Measurements from ENCODE around the gene ARHGEF4.

ARHGEF4 gene

GRCh38 chr2:130996691-130997090, 160.0 kb downstream of the ARHGEF4 start:
- CTCF ChIA-PET = no interaction called here
- TF ChIP-seq LEF1 (IDR thresholded peaks at IDR 0.05; ENCODE audit: borderline replicate concordance) = no peak
- TF ChIP-seq FOXM1 (IDR thresholded peaks at IDR 0.05; ENCODE audit: borderline replicate concordance) = no peak
- no peak for TF ChIP-seq FOXA1 (IDR thresholded peaks at IDR 0.05)
- no peak for TF ChIP-seq FOXK2 (IDR thresholded peaks at IDR 0.05)
- no peak for TF ChIP-seq ARNT (IDR thresholded peaks at IDR 0.05)
- TF ChIP-seq PKNOX1 (IDR thresholded peaks at IDR 0.05) = no peak
- no peak for TF ChIP-seq SUZ12 (IDR thresholded peaks at IDR 0.05)
- no peak for TF ChIP-seq ELF4 (IDR thresholded peaks at IDR 0.05)
- no peak for TF ChIP-seq BHLHE40 (IDR thresholded peaks at IDR 0.05; ENCODE audit: borderline replicate concordance)
- TF ChIP-seq L3MBTL2 (conservative IDR thresholded peaks at IDR 0.05) = no peak
- no peak for TF ChIP-seq HDGF (IDR thresholded peaks at IDR 0.05; ENCODE audit: borderline replicate concordance)
- POLR2A ChIA-PET = no interaction called here
- DNase-seq (ENCODE audit: extremely low spot score) = no peak

GRCh38 chr2:130997198-130997597, 160.5 kb downstream of the ARHGEF4 start:
- TF ChIP-seq PKNOX1 (IDR thresholded peaks at IDR 0.05) (no peak), FOXM1 (IDR thresholded peaks at IDR 0.05; ENCODE audit: borderline replicate concordance) (no peak)
- ChIA-PET CTCF (no interaction called here), POLR2A (no interaction called here)
- DNase-seq (ENCODE audit: extremely low spot score) = no peak

- ChIA-PET CTCF (interaction anchor here (0.8 to 1.2 kb wide), 2 partner anchors 13 to 36 kb away, joined by 3 read pairs; no protein-coding TSS in a partner anchor), POLR2A (no interaction called here)
- TF ChIP-seq SP1 (IDR thresholded peaks at IDR 0.05) (no peak), FOXM1 (IDR thresholded peaks at IDR 0.05; ENCODE audit: borderline replicate concordance) (no peak), ZNF384 (IDR thresholded peaks at IDR 0.05) (no peak), L3MBTL2 (conservative IDR thresholded peaks at IDR 0.05) (no peak), FOXK2 (IDR thresholded peaks at IDR 0.05) (no peak), CTBP1 (IDR thresholded peaks at IDR 0.05; ENCODE audit: borderline replicate concordance) (no peak), NFRKB (IDR thresholded peaks at IDR 0.05) (no peak), LEF1 (IDR thresholded peaks at IDR 0.05; ENCODE audit: borderline replicate concordance) (no peak), PKNOX1 (IDR thresholded peaks at IDR 0.05) (no peak), TARDBP (IDR thresholded peaks at IDR 0.05) (no peak), ELF4 (IDR thresholded peaks at IDR 0.05) (no peak), ARNT (IDR thresholded peaks at IDR 0.05) (no peak), FOXA1 (IDR thresholded peaks at IDR 0.05) (no peak), SUZ12 (IDR thresholded peaks at IDR 0.05) (no peak), HDGF (IDR thresholded peaks at IDR 0.05; ENCODE audit: borderline replicate concordance) (no peak)
- no peak for DNase-seq (ENCODE audit: extremely low spot score)
Measured at GRCh38 chr2:130998561-130998960, 161.8 kb downstream of the ARHGEF4 start.

- TF ChIP-seq FOXK2 (IDR thresholded peaks at IDR 0.05) (no peak), FOXM1 (IDR thresholded peaks at IDR 0.05; ENCODE audit: borderline replicate concordance) (no peak), PKNOX1 (IDR thresholded peaks at IDR 0.05) (no peak), CTBP1 (IDR thresholded peaks at IDR 0.05; ENCODE audit: borderline replicate concordance) (no peak), NFRKB (IDR thresholded peaks at IDR 0.05) (no peak), L3MBTL2 (conservative IDR thresholded peaks at IDR 0.05) (no peak), SP1 (IDR thresholded peaks at IDR 0.05) (no peak), SUZ12 (IDR thresholded peaks at IDR 0.05) (no peak), TARDBP (IDR thresholded peaks at IDR 0.05) (no peak), ZNF384 (IDR thresholded peaks at IDR 0.05) (no peak), LEF1 (IDR thresholded peaks at IDR 0.05; ENCODE audit: borderline replicate concordance) (no peak), ARNT (IDR thresholded peaks at IDR 0.05) (no peak), ELF4 (IDR thresholded peaks at IDR 0.05) (no peak), HDGF (IDR thresholded peaks at IDR 0.05; ENCODE audit: borderline replicate concordance) (no peak), FOXA1 (IDR thresholded peaks at IDR 0.05) (no peak)
- ChIA-PET CTCF (interaction anchor here (1.0 kb wide), 1 partner anchor 12 kb away, joined by 3 read pairs; no protein-coding TSS in a partner anchor), POLR2A (no interaction called here)
- no peak for DNase-seq (ENCODE audit: extremely low spot score)
Measured at GRCh38 chr2:131004446-131005209, 167.9 kb downstream of the ARHGEF4 start.

GRCh38 chr2:131005216-131005935, 168.7 kb downstream of the ARHGEF4 start:
- CTCF ChIA-PET = interaction anchor here (1.0 kb wide), 1 partner anchor 11 kb away, joined by 3 read pairs; no protein-coding TSS in a partner anchor
- no peak for TF ChIP-seq LEF1 (IDR thresholded peaks at IDR 0.05; ENCODE audit: borderline replicate concordance)
- TF ChIP-seq ARNT (IDR thresholded peaks at IDR 0.05) = no peak
- TF ChIP-seq ELF4 (IDR thresholded peaks at IDR 0.05) = no peak
- no peak for TF ChIP-seq BHLHE40 (IDR thresholded peaks at IDR 0.05; ENCODE audit: borderline replicate concordance)
- no peak for TF ChIP-seq FOXM1 (IDR thresholded peaks at IDR 0.05; ENCODE audit: borderline replicate concordance)
- TF ChIP-seq PKNOX1 (IDR thresholded peaks at IDR 0.05) = no peak
- TF ChIP-seq NFRKB (IDR thresholded peaks at IDR 0.05) = no peak
- TF ChIP-seq SUZ12 (IDR thresholded peaks at IDR 0.05) = no peak
- TF ChIP-seq CTBP1 (IDR thresholded peaks at IDR 0.05; ENCODE audit: borderline replicate concordance) = no peak
- no peak for TF ChIP-seq SP1 (IDR thresholded peaks at IDR 0.05)
- no peak for TF ChIP-seq ZNF384 (IDR thresholded peaks at IDR 0.05)
- TF ChIP-seq L3MBTL2 (conservative IDR thresholded peaks at IDR 0.05) = no peak
- TF ChIP-seq FOXA1 (IDR thresholded peaks at IDR 0.05) = no peak
- no peak for TF ChIP-seq FOXK2 (IDR thresholded peaks at IDR 0.05)
- no peak for TF ChIP-seq TARDBP (IDR thresholded peaks at IDR 0.05)
- no peak for TF ChIP-seq HDGF (IDR thresholded peaks at IDR 0.05; ENCODE audit: borderline replicate concordance)
- no peak for DNase-seq (ENCODE audit: extremely low spot score)
- POLR2A ChIA-PET = no interaction called here

Data from HEK293T (cell line).